Measurements from ENCODE around the gene ABCC8.

Gene ABCC8

GRCh38 chr11:17476317-17477083, at the start of gene ABCC8:
TSS of gene ABCC8 (minus strand) at chr11:17476845. CDS start at chr11:17476776, 69 bp downstream.
- H3K9ac ChIP-seq (ENCODE audit: low read depth, low read length) = no peak within 1 kb of the TSS
- H3K9me3 ChIP-seq (ENCODE audit: control insufficient read depth, insufficient read depth, low read length) = no peaks in the 10 kb centered on the region
- H3K36me3 ChIP-seq (ENCODE audit: control insufficient read depth, insufficient read depth, low read length) = no peaks in the 10 kb centered on the region
- peaks cover 54% of the 10 kb centered on the region for H3K27me3 ChIP-seq (ENCODE audit: control insufficient read depth, insufficient read depth, low read length)
- peaks cover 4% of the 10 kb centered on the region for H3K4me1 ChIP-seq (ENCODE audit: control insufficient read depth, insufficient read depth, low read length)
- peak within 1 kb of the TSS; percentile 90 for H3K4me3 ChIP-seq (ENCODE audit: low read depth, low read length)

DNA sequence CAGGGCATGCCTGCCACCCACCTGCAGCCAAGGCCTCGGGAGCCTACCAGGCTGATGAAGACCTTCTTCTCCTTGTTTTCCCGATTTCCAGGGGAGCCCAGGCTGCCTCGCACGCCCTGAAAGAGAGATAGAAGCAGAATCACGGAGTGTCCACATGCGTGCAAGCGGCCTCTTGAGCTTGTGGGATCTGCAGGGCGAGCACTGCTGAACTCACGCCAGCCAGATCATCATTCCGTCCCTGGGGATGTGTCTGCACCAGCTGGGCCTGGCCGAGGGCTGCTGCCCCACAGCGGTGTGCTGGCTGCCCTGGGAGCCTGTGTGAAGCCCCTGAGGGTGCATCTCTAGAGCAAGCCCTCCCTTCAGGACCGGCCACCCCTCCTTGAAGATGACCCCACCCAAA, 49.7 kb upstream of the ABCC8 start:
- H3K9ac ChIP-seq (ENCODE audit: low read depth, low read length) = no peak overlapping the region
- H3K4me1 ChIP-seq (ENCODE audit: control insufficient read depth, insufficient read depth, low read length) = peaks cover 2% of the 10 kb centered on the region
- H3K9me3 ChIP-seq (ENCODE audit: control insufficient read depth, insufficient read depth, low read length) = no peaks in the 10 kb centered on the region
- H3K4me3 ChIP-seq (ENCODE audit: low read depth, low read length) = no peak overlapping the region
- no peaks in the 10 kb centered on the region for H3K27me3 ChIP-seq (ENCODE audit: control insufficient read depth, insufficient read depth, low read length)
- H3K36me3 ChIP-seq (ENCODE audit: control insufficient read depth, insufficient read depth, low read length) = peaks cover 3% of the 10 kb centered on the region

- no peak overlapping the region for H3K4me3 ChIP-seq (ENCODE audit: low read depth, low read length)
- H3K9me3 ChIP-seq (ENCODE audit: control insufficient read depth, insufficient read depth, low read length) = no peaks in the 10 kb centered on the region
- H3K36me3 ChIP-seq (ENCODE audit: control insufficient read depth, insufficient read depth, low read length) = peaks cover 3% of the 10 kb centered on the region
- no peak overlapping the region for H3K9ac ChIP-seq (ENCODE audit: low read depth, low read length)
- H3K27me3 ChIP-seq (ENCODE audit: control insufficient read depth, insufficient read depth, low read length) = no peaks in the 10 kb centered on the region
- peaks cover 2% of the 10 kb centered on the region for H3K4me1 ChIP-seq (ENCODE audit: control insufficient read depth, insufficient read depth, low read length)
Measured at GRCh38 chr11:17525570-17525969, 48.9 kb upstream of the ABCC8 start.

DNA sequence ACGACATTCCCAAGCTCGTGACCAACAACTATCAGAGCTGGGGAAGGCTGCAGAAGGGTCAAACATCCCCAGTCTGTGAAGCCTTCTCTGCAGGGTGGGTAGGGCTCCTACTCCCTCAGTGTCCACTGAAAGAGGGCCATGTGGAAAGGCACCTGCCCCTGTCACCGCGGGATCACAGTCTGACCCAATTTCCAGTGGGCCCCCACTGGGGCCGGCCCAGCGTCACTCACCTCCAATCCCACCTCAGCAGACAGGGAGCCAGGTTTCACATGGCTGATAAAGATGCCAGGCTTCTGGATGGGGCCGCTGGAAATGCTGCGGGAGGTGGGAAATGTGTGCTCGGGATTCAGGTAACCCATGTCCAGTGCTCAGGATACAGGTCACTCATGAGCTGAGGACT, 47.6 kb upstream of the ABCC8 start:
- peaks cover 3% of the 10 kb centered on the region for H3K36me3 ChIP-seq (ENCODE audit: control insufficient read depth, insufficient read depth, low read length)
- H3K27me3 ChIP-seq (ENCODE audit: control insufficient read depth, insufficient read depth, low read length) = no peaks in the 10 kb centered on the region
- H3K4me3 ChIP-seq (ENCODE audit: low read depth, low read length) = no peak overlapping the region

GRCh38 chr11:17522655-17523054, 46.0 kb upstream of the ABCC8 start:
- H3K9me3 ChIP-seq (ENCODE audit: control insufficient read depth, insufficient read depth, low read length) = no peaks in the 10 kb centered on the region
- H3K4me1 ChIP-seq (ENCODE audit: control insufficient read depth, insufficient read depth, low read length) = no peaks in the 10 kb centered on the region
- no peaks in the 10 kb centered on the region for H3K27me3 ChIP-seq (ENCODE audit: control insufficient read depth, insufficient read depth, low read length)
- no peak overlapping the region for H3K9ac ChIP-seq (ENCODE audit: low read depth, low read length)
- no peak overlapping the region for H3K4me3 ChIP-seq (ENCODE audit: low read depth, low read length)
- H3K36me3 ChIP-seq (ENCODE audit: control insufficient read depth, insufficient read depth, low read length) = peaks cover 3% of the 10 kb centered on the region

More for the DNA sequence above, 47.6 kb upstream of the ABCC8 start:
- Histone ChIP-seq H3K9ac (ENCODE audit: low read depth, low read length) (no peak overlapping the region), H3K4me1 (ENCODE audit: control insufficient read depth, insufficient read depth, low read length) (no peaks in the 10 kb centered on the region), H3K9me3 (ENCODE audit: control insufficient read depth, insufficient read depth, low read length) (no peaks in the 10 kb centered on the region)

DNA sequence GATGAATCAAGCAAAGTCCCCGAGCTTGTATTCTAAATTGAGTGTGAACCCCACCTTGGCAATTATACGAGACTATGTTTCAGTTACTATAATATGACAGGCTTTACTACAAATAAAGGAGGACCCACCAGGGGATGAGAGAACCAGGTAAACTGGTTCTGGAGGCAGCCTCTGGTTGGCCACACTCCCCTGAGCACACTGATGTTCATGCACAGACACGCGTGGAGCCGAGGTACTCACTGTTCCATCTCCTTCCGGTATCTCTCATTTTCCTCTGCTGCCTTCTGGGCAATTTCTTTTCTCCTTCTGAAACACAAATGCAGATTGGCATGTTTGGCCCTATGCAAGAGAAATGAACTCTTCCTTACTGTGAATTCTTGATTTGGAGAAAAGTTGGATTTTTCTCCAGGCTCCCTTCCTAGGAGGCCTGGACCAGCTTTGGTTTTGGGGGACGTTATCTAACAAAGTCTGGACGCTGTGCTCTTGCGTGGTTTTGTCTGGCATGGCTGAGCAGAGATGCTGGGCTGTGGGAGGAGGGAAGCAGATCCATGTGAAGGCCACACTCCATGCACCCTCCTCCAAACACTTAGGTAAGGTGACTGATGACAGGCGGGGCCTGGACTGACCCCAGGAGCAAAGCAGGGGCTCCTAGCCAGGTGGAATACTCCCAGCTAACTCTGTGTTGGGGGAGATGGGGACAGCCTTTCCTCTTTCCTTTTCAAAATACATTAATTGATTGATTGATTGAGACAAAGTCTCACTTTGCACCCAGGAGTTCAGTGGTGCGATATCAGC, 44.7 kb upstream of the ABCC8 start:
- Histone ChIP-seq H3K9ac (ENCODE audit: low read depth, low read length) (no peak overlapping the region), H3K27me3 (ENCODE audit: control insufficient read depth, insufficient read depth, low read length) (no peaks in the 10 kb centered on the region), H3K4me1 (ENCODE audit: control insufficient read depth, insufficient read depth, low read length) (no peaks in the 10 kb centered on the region), H3K9me3 (ENCODE audit: control insufficient read depth, insufficient read depth, low read length) (no peaks in the 10 kb centered on the region), H3K4me3 (ENCODE audit: low read depth, low read length) (no peak overlapping the region), H3K36me3 (ENCODE audit: control insufficient read depth, insufficient read depth, low read length) (peaks cover 3% of the 10 kb centered on the region)

GRCh38 chr11:17519061-17519885, 42.6 kb upstream of the ABCC8 start:
- H3K27me3 ChIP-seq (ENCODE audit: control insufficient read depth, insufficient read depth, low read length) = no peaks in the 10 kb centered on the region
- no peaks in the 10 kb centered on the region for H3K4me1 ChIP-seq (ENCODE audit: control insufficient read depth, insufficient read depth, low read length)
- no peaks in the 10 kb centered on the region for H3K36me3 ChIP-seq (ENCODE audit: control insufficient read depth, insufficient read depth, low read length)
- H3K9ac ChIP-seq (ENCODE audit: low read depth, low read length) = no peak overlapping the region
- no peak overlapping the region for H3K4me3 ChIP-seq (ENCODE audit: low read depth, low read length)
- H3K9me3 ChIP-seq (ENCODE audit: control insufficient read depth, insufficient read depth, low read length) = no peaks in the 10 kb centered on the region

DNA sequence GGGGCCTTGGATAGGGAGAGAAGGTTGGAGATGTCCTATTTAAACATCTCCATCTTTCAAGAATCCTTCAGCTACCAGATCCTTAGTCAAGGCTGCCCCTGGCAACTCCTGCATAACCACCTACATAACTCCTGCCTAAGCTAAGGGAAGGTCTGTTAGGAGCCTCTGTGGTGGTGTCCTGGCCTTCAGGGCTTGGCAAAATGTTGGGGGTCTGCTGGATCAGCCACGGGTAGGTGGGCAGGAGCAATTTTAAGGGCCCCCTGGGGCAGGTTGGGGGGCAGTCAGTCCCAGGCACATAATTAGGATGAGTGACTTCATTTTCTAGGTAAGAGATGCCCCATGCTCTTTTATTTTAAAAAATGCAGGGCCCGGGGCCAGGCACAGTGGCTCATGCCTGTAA, 41.7 kb upstream of the ABCC8 start:
- Histone ChIP-seq H3K9me3 (ENCODE audit: control insufficient read depth, insufficient read depth, low read length) (no peaks in the 10 kb centered on the region), H3K9ac (ENCODE audit: low read depth, low read length) (no peak overlapping the region), H3K27me3 (ENCODE audit: control insufficient read depth, insufficient read depth, low read length) (no peaks in the 10 kb centered on the region), H3K36me3 (ENCODE audit: control insufficient read depth, insufficient read depth, low read length) (no peaks in the 10 kb centered on the region), H3K4me3 (ENCODE audit: low read depth, low read length) (no peak overlapping the region), H3K4me1 (ENCODE audit: control insufficient read depth, insufficient read depth, low read length) (no peaks in the 10 kb centered on the region)

DNA sequence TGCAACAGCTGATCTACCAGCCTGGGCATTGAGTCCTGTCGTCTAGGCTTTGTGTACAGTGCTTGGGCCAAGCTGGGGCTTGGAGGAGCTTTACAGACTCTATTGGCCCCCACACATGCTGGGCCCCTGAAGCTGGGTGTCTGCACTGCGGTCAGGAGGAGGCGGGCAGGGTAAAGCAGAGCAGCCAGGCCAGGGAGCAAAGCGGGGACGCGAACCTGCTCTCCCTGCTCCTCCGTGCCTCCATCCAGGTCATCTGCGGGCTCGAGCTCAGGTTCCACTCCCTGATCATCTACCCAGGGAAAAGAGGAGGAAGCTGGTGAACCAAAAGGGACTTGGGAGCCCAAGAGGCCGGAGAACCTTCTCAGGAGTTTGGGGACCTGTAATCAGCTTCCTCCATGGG, 40.5 kb upstream of the ABCC8 start:
- no peak overlapping the region for H3K4me3 ChIP-seq (ENCODE audit: low read depth, low read length)
- H3K27me3 ChIP-seq (ENCODE audit: control insufficient read depth, insufficient read depth, low read length) = no peaks in the 10 kb centered on the region
- no peak overlapping the region for H3K9ac ChIP-seq (ENCODE audit: low read depth, low read length)

DNA sequence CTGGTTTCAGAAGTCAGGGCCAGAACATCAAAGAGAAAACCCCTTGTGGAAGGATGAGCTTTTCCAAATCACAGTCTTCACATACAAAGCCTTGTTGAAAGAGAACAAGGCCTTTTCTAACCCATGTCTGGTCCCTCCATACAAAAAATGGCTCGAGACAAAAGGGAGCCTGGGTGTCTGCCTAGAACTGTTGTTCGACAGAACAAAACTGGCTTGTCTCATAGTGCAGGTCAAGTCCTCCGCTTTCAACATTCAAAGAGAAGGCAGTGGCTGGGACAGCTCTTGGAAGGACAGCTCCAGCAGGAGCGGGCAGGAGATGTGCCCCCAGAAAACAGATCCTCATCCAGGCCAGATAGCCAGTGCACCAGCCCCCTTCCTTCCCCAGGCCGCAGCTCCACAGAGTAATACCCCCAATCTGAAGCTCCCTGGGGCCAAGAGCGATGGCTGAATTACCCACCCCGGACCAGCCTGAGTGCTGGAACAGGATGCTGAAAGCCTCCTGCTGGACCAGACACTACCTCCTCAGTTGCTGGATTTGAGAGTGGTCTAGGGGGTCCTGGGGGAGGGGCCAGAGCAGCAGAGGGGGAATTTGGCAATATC, 40.0 kb upstream of the ABCC8 start:
- Histone ChIP-seq H3K36me3 (ENCODE audit: control insufficient read depth, insufficient read depth, low read length) (no peaks in the 10 kb centered on the region), H3K9ac (ENCODE audit: low read depth, low read length) (no peak overlapping the region), H3K27me3 (ENCODE audit: control insufficient read depth, insufficient read depth, low read length) (no peaks in the 10 kb centered on the region), H3K4me1 (ENCODE audit: control insufficient read depth, insufficient read depth, low read length) (no peaks in the 10 kb centered on the region), H3K9me3 (ENCODE audit: control insufficient read depth, insufficient read depth, low read length) (no peaks in the 10 kb centered on the region), H3K4me3 (ENCODE audit: low read depth, low read length) (no peak overlapping the region)

More for the DNA sequence above, 40.5 kb upstream of the ABCC8 start:
- Histone ChIP-seq H3K36me3 (ENCODE audit: control insufficient read depth, insufficient read depth, low read length) (no peaks in the 10 kb centered on the region), H3K4me1 (ENCODE audit: control insufficient read depth, insufficient read depth, low read length) (no peaks in the 10 kb centered on the region), H3K9me3 (ENCODE audit: control insufficient read depth, insufficient read depth, low read length) (no peaks in the 10 kb centered on the region)

- peaks cover 2% of the 10 kb centered on the region for H3K4me1 ChIP-seq (ENCODE audit: control insufficient read depth, insufficient read depth, low read length)
- H3K9me3 ChIP-seq (ENCODE audit: control insufficient read depth, insufficient read depth, low read length) = no peaks in the 10 kb centered on the region
- no peak overlapping the region for H3K4me3 ChIP-seq (ENCODE audit: low read depth, low read length)
- H3K27me3 ChIP-seq (ENCODE audit: control insufficient read depth, insufficient read depth, low read length) = no peaks in the 10 kb centered on the region
- H3K9ac ChIP-seq (ENCODE audit: low read depth, low read length) = no peak overlapping the region
- H3K36me3 ChIP-seq (ENCODE audit: control insufficient read depth, insufficient read depth, low read length) = no peaks in the 10 kb centered on the region
Measured at GRCh38 chr11:17515443-17516176, 39.0 kb upstream of the ABCC8 start.
